Testis (tissue), 2 donors: ENCODE measurements around the gene EHHADH.

ENCODE experiments used
- POLR2A ChIP-seq: fragments of 450-650 bp; IDR thresholded peaks from one replicate; pipeline ENCODE4 v1.6.1; 2017; ENCODE audit warnings: antibody characterized with exemption, mild to moderate bottlenecking, moderate library complexity
- TF ChIP-seq, protein P1 (sequence below), 3 experiments: fragments of 450-650 bp in 2 of 3; fragments of 200-600 bp in 1 of 3; sonication (generic) in 1 of 3; IDR thresholded peaks; one replicate each; pipeline ENCODE4 v1.5.1; 2016 to 2019; ENCODE audit warnings: antibody characterized with exemption in 3 of 3, mild to moderate bottlenecking in 2 of 3, moderate library complexity in 1 of 3

DNA sequence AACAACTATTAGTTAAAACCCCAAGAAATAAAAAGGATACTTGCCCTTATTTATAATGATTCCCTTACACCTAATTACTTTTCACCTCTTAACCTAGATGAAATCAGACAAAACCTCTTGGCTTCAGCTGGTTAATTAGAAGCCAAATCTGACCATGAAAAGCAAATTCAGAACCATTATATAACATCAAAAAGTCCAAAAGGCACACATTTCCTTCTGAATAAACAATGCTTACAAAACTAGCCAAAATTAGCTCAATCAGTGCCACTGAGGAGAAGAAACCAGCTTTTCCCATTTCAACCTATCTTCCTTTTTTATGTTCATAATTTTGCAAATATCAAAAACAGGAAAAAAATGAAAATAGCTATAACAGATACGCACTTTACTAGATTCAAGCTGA is 3.2 kb downstream of the EHHADH start:
- TF ChIP-seq, protein P1, sequence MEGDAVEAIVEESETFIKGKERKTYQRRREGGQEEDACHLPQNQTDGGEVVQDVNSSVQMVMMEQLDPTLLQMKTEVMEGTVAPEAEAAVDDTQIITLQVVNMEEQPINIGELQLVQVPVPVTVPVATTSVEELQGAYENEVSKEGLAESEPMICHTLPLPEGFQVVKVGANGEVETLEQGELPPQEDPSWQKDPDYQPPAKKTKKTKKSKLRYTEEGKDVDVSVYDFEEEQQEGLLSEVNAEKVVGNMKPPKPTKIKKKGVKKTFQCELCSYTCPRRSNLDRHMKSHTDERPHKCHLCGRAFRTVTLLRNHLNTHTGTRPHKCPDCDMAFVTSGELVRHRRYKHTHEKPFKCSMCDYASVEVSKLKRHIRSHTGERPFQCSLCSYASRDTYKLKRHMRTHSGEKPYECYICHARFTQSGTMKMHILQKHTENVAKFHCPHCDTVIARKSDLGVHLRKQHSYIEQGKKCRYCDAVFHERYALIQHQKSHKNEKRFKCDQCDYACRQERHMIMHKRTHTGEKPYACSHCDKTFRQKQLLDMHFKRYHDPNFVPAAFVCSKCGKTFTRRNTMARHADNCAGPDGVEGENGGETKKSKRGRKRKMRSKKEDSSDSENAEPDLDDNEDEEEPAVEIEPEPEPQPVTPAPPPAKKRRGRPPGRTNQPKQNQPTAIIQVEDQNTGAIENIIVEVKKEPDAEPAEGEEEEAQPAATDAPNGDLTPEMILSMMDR (IDR thresholded peaks at IDR 0.05) = no peak
- no peak for TF ChIP-seq POLR2A
